SU-DHL-6 (cell line): ENCODE results near the gene SLC43A2.

Source experiments
- H2AFZ ChIP-seq: fragments of 200-600 bp; sonication (generic); 2 replicates; pipeline ENCODE4 v1.6.1; 2014; ENCODE audit warnings: low read depth, mild to moderate bottlenecking, moderate library complexity, mixed read lengths, antibody characterized with exemption, low read length; ENCODE audit not compliant: severe bottlenecking
- H3F3A ChIP-seq: fragments of 200-600 bp; shearing (Covaris generic); 2 replicates; pipeline ENCODE4 v1.6.0; 2016; ENCODE audit warnings: antibody characterized with exemption, mild to moderate bottlenecking; ENCODE audit not compliant: insufficient read depth
- H3K27ac ChIP-seq: fragments of 200-600 bp; sonication (generic); 2 replicates; pipeline ENCODE4 v1.5.1; 2016; ENCODE audit warnings: low read depth, mild to moderate bottlenecking, low read length, moderate library complexity, mixed read lengths
- H3K27me3 ChIP-seq: fragments of 200-600 bp; sonication (generic), shearing (Covaris generic); 2 replicates; pipeline ENCODE4 v1.6.0; 2014; ENCODE audit warnings: mild to moderate bottlenecking, low read length
- H3K36me3 ChIP-seq: fragments of 200-600 bp; sonication (generic); 2 replicates; pipeline ENCODE4 v1.6.1; 2014; ENCODE audit warnings: mild to moderate bottlenecking, low read length, mixed read lengths
- H3K4me2 ChIP-seq: fragments of 300-600, 200-600 bp; shearing (Covaris generic), sonication (generic); 2 replicates; pipeline ENCODE4 v1.6.0; 2014; ENCODE audit warnings: low read length, low read depth, mild to moderate bottlenecking; ENCODE audit not compliant: poor library complexity, severe bottlenecking
- H3K4me3 ChIP-seq: fragments of 200-600 bp; sonication (generic); 2 replicates; pipeline ENCODE4 v1.5.1; 2014; ENCODE audit warnings: antibody characterized with exemption, low read length, mild to moderate bottlenecking, mixed read lengths; ENCODE audit not compliant: insufficient read depth, poor library complexity, severe bottlenecking
- H3K79me2 ChIP-seq: fragments of 200-600 bp; sonication (generic); 2 replicates; pipeline ENCODE4 v1.6.1; 2014; ENCODE audit warnings: mild to moderate bottlenecking, low read length, moderate library complexity; ENCODE audit not compliant: insufficient read depth
- H3K9ac ChIP-seq: fragments of 200-600 bp; sonication (generic); 2 replicates; pipeline ENCODE4 v1.7.0; 2014; ENCODE audit warnings: mild to moderate bottlenecking, low read length
- H3K9me2 ChIP-seq: fragments of 200-600 bp; sonication (generic); replicated peaks from 2 replicates; pipeline ENCODE4 v1.6.1; 2014; ENCODE audit warnings: low read length; ENCODE audit not compliant: insufficient read depth
- H3K9me3 ChIP-seq: fragments of 200-600 bp; sonication (generic); 2 replicates; pipeline ENCODE4 v1.6.1; 2014; ENCODE audit warnings: low read length, mixed read lengths; ENCODE audit not compliant: insufficient read depth
- H4K20me1 ChIP-seq: fragments of 200-600 bp; sonication (generic); 2 replicates; pipeline ENCODE4 v1.6.1; 2014; ENCODE audit warnings: low read depth, mild to moderate bottlenecking, antibody characterized with exemption, low read length, moderate library complexity, mixed read lengths
- EZH2phosphoT487 ChIP-seq: fragments of 200-600 bp; sonication (generic), shearing (Covaris generic); conservative IDR thresholded peaks from 2 replicates; pipeline ENCODE4 v1.6.1; 2018; ENCODE audit warnings: mild to moderate bottlenecking, antibody characterized with exemption, low read length, moderate library complexity, mixed read lengths
- TF ChIP-seq, protein P1 (sequence below): fragments of 200-600 bp; sonication (generic); IDR thresholded peaks from one replicate; pipeline ENCODE4 v1.5.1; 2017; ENCODE audit warnings: antibody characterized with exemption, mild to moderate bottlenecking, low read length, moderate library complexity; ENCODE audit not compliant: insufficient read depth, poor library complexity, severe bottlenecking

SLC43A2 gene

DNA sequence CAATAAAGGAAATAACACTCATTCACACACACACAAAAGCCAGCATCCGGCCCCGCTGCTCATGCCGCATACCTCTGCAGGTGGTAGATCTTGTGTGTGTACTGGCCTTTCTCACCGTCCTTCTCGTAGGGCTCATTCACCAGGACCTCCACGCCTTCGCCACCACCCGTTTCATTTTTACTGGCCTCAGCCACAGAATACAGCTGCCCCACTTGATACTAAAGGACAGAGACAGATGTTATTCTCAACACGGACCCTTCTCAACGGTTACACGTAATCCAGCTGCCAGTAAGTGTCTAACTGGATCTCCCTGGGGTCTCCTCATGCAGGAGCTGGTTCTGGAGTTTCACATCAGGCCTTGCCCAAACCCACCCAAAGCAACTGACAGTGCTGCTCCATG lies 75.7 kb downstream of the SLC43A2 start:
- Histone ChIP-seq H3K79me2 (peaks cover 5% of the 10 kb centered on the region; the same call in 1 of the 2 replicates), H2AFZ (no peak overlapping the region), H4K20me1 (no peaks in the 10 kb centered on the region), H3K4me3 (no peak overlapping the region), H3K9me2 (no peaks in the 10 kb centered on the region), H3K27ac (no peak overlapping the region), H3K4me2 (no peak overlapping the region), H3K27me3 (no peaks in the 10 kb centered on the region), H3K36me3 (no peaks in the 10 kb centered on the region), H3K9ac (no peak overlapping the region), H3K9me3 (no peaks in the 10 kb centered on the region), H3F3A (no peaks in the 10 kb centered on the region)
- no peak for TF ChIP-seq EZH2phosphoT487
- TF ChIP-seq, protein P1, sequence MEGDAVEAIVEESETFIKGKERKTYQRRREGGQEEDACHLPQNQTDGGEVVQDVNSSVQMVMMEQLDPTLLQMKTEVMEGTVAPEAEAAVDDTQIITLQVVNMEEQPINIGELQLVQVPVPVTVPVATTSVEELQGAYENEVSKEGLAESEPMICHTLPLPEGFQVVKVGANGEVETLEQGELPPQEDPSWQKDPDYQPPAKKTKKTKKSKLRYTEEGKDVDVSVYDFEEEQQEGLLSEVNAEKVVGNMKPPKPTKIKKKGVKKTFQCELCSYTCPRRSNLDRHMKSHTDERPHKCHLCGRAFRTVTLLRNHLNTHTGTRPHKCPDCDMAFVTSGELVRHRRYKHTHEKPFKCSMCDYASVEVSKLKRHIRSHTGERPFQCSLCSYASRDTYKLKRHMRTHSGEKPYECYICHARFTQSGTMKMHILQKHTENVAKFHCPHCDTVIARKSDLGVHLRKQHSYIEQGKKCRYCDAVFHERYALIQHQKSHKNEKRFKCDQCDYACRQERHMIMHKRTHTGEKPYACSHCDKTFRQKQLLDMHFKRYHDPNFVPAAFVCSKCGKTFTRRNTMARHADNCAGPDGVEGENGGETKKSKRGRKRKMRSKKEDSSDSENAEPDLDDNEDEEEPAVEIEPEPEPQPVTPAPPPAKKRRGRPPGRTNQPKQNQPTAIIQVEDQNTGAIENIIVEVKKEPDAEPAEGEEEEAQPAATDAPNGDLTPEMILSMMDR: no peak

DNA sequence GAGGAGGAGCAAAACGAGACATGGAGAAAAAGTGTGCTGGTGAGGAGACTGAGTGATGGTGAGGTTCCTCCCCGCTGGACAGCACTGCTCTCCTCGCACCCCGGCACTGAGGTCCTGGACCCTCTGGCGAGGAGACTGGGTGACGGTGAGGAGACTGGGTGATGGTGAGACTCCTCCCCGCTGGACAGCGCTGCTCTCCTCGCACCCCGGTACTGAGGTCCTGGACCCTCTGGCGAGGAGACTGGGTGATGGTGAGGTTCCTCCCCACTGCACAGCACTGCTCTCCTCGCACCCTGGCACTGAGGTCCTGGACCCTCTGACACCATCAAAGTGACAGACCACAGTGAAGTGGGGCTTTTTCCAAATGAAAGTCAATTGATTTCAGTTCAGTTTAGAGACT lies 76.9 kb downstream of the SLC43A2 start:
- Histone ChIP-seq H3K4me3 (no peak overlapping the region), H3F3A (no peaks in the 10 kb centered on the region), H3K9me2 (no peaks in the 10 kb centered on the region), H3K4me2 (no peak overlapping the region), H3K9me3 (no peaks in the 10 kb centered on the region), H3K27me3 (no peaks in the 10 kb centered on the region), H3K27ac (no peak overlapping the region), H3K79me2 (peaks cover 5% of the 10 kb centered on the region; the same call in 1 of the 2 replicates), H4K20me1 (no peaks in the 10 kb centered on the region), H3K36me3 (no peaks in the 10 kb centered on the region), H3K9ac (no peak overlapping the region), H2AFZ (no peak overlapping the region)
- no peak for TF ChIP-seq EZH2phosphoT487
- TF ChIP-seq, protein P1: no peak

DNA sequence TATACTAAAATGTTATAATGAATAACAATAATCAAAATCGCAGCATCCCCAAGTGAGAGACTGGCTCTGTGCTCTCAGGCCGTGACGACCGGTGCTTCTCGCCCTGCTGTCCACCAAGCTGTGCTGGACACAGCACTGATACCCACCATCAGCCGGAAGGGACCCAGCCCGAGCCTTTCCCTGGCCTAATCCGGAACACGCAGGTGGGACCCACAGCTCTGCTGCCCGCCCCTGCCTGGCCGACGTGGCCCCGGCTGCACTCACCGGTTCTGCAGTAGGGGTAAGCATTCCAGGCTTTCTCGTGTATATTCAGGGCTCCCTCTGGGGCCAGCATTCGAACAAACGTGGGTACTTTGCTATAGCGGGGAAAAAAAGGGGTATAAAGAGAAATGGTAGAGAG lies 80.6 kb downstream of the SLC43A2 start:
- no peak overlapping the region for H2AFZ ChIP-seq
- H3K27ac ChIP-seq: no peak overlapping the region
- no peak for TF ChIP-seq EZH2phosphoT487
- TF ChIP-seq, protein P1: no peak
- H3K36me3 ChIP-seq: no peaks in the 10 kb centered on the region
- H3K79me2 ChIP-seq: no peaks in the 10 kb centered on the region
- H4K20me1 ChIP-seq: no peaks in the 10 kb centered on the region
- H3K4me2 ChIP-seq: no peak overlapping the region
- no peaks in the 10 kb centered on the region for H3F3A ChIP-seq
- no peaks in the 10 kb centered on the region for H3K27me3 ChIP-seq
- H3K9ac ChIP-seq: no peak overlapping the region
- no peaks in the 10 kb centered on the region for H3K9me3 ChIP-seq
- no peak overlapping the region for H3K4me3 ChIP-seq
- H3K9me2 ChIP-seq: no peaks in the 10 kb centered on the region
